HepG2 (cell line): ENCODE measurements around the gene FUT8. TPM values are rescaled to one million over a fixed set of nuclear protein-coding genes. Genes with fewer than 3 reads are reported as not detected.
A peak's percentile ranks its signal among the peaks of the same experiment; 100 is the strongest.

ENCODE experiments used
- ATAC-seq: fragments of 200-7000 bp; cut with Tn5 transposase; 3 replicates; pipeline ENCODE4 v1.9.1; 2020; ENCODE audit warnings: mild to moderate bottlenecking, moderate library complexity
- BruUV-seq: library from RNA; stranded (reverse); fragments of 400-500 nt; replicated peaks from 2 replicates; lab custom pipeline; 2021; lab: Mats Ljungman, UMichigan
- CTCF ChIA-PET: fragments of 300-600 bp; formaldehyde crosslinking; extraction: SDS; loops from one replicate; lab custom pipeline; 2021; ENCODE audit warnings: low total read pairs, inconsistent platforms, low intra/inter-chr PET ratio; lab: Yijun Ruan, JAX
- POLR2A ChIA-PET: fragments of 350-600 bp; sonication (Branson Sonifier 250); formaldehyde crosslinking; loops from one replicate; lab custom pipeline; 2020; ENCODE audit warnings: antibody characterized with exemption, inconsistent platforms; lab: Yijun Ruan, JAX
- DNase-seq: peaks from one replicate; pipeline ENCODE4 v3.0.0-alpha.2; 2015; ENCODE audit warnings: low spot score
- FAIRE-seq: peaks from 3 replicates; lab custom pipeline; 2011; peaks lifted over from hg19 to GRCh38; lab: Jason Lieb, UNC
- H2AFZ ChIP-seq: one replicate; pipeline ENCODE4 v1.6.1; 2011; ENCODE audit warnings: low read length, inconsistent platforms
- H3K27ac ChIP-seq: fragments of 300-600 bp; 3 replicates; pipeline ENCODE4 v1.8.0; 2011; ENCODE audit warnings: mixed run types, mild to moderate bottlenecking, mixed read lengths, low read length, inconsistent platforms; ENCODE audit not compliant: insufficient read depth; ENCODE audit errors: extremely low read length
- H3K27me3 ChIP-seq, 2 experiments: fragments of 200-600 bp in 1 of 2; 2 replicates in 1 of 2; 3 replicates in 1 of 2; pipeline versions ENCODE4 v1.6.0 to v1.8.0; 2011; ENCODE audit warnings: low read length in 2 of 2, mild to moderate bottlenecking in 2 of 2, moderate library complexity in 2 of 2, inconsistent platforms in 1 of 2; ENCODE audit not compliant: insufficient read depth in 2 of 2, control insufficient read depth in 1 of 2
- H3K36me3 ChIP-seq, 2 experiments: fragments of 200-600 bp in 1 of 2; replicated peaks in 1 of 2; 2 replicates in 1 of 2; 3 replicates in 1 of 2; pipeline versions ENCODE4 v1.5.1 to v1.8.0; 2011; ENCODE audit warnings: low read length in 2 of 2, inconsistent platforms in 1 of 2; ENCODE audit not compliant: insufficient read depth in 2 of 2, control insufficient read depth in 1 of 2
- H3K4me1 ChIP-seq: 2 replicates; pipeline ENCODE4 v1.5.1; 2012; ENCODE audit warnings: low read length, inconsistent platforms; ENCODE audit not compliant: insufficient read depth
- H3K4me2 ChIP-seq: 2 replicates; pipeline ENCODE4 v1.6.0; 2011; ENCODE audit warnings: low read depth, low read length, inconsistent platforms
- H3K4me3 ChIP-seq, 3 experiments: fragments of 200-600 bp in 1 of 3; sonication (generic), shearing (Covaris generic) in 1 of 3; replicated peaks in 1 of 3; 2 replicates each; pipeline ENCODE4 v1.5.1; 2011 to 2016; ENCODE audit warnings: low read length in 3 of 3, inconsistent platforms in 2 of 3, low read depth in 2 of 3, mild to moderate bottlenecking in 2 of 3, control low read depth in 1 of 3, mixed read lengths in 1 of 3; ENCODE audit not compliant: insufficient read depth in 1 of 3
- H3K79me2 ChIP-seq: one replicate; pipeline ENCODE4 v1.6.1; 2011; ENCODE audit warnings: low read length, inconsistent platforms; ENCODE audit not compliant: insufficient read depth
- H3K9ac ChIP-seq: 2 replicates; pipeline ENCODE4 v1.6.0; 2011; ENCODE audit warnings: mild to moderate bottlenecking, low read depth, low read length, inconsistent platforms; ENCODE audit not compliant: insufficient read depth
- H3K9me3 ChIP-seq: 2 replicates; pipeline ENCODE4 v1.5.1; 2012; ENCODE audit warnings: mild to moderate bottlenecking, low read length
- H4K20me1 ChIP-seq: 2 replicates; pipeline ENCODE4 v1.6.0; 2011; ENCODE audit warnings: inconsistent platforms, mild to moderate bottlenecking, low read length, moderate library complexity; ENCODE audit not compliant: insufficient read depth
- CREM ChIP-seq, 2 experiments: sonication (generic) in 1 of 2; formaldehyde crosslinking in 1 of 2; IDR thresholded peaks; 2 replicates each; pipeline versions ENCODE4 v1.4.0 to v1.6.1; 2016 to 2020; ENCODE audit warnings: antibody characterized with exemption in 1 of 2, mild to moderate bottlenecking in 1 of 2, missing genetic modification reagents in 1 of 2
- EED ChIP-seq: sonication (generic); formaldehyde crosslinking; IDR thresholded peaks from 2 replicates; pipeline ENCODE4 v1.5.0; 2020; ENCODE audit warnings: mild to moderate bottlenecking, missing genetic modification reagents
- KDM5B ChIP-seq: sonication (generic); formaldehyde crosslinking; IDR thresholded peaks from 2 replicates; pipeline ENCODE4 v1.4.0; 2020; ENCODE audit warnings: missing genetic modification reagents, mild to moderate bottlenecking, borderline replicate concordance
- KMT2B ChIP-seq: IDR thresholded peaks from 2 replicates; pipeline ENCODE4 v1.6.1; 2016; ENCODE audit warnings: missing genetic modification reagents, missing compliant biosample characterization
- MYC ChIP-seq: sonication (generic); formaldehyde crosslinking; IDR thresholded peaks from 2 replicates; pipeline ENCODE4 v1.9.0; 2021; ENCODE audit warnings: missing genetic modification reagents, borderline replicate concordance
- ZNF317 ChIP-seq: sonication (generic); formaldehyde crosslinking; IDR thresholded peaks from 2 replicates; pipeline ENCODE4 v1.5.0; 2020; ENCODE audit warnings: mild to moderate bottlenecking, missing genetic modification reagents
- WGBS: methylation state at CpG from one replicate; pipeline ENCODE4 v1.1.6; 2017; ENCODE audit warnings: low lambda C conversion rate; 5-methylcytosine and 5-hydroxymethylcytosine counted together
- in situ Hi-C: cut with HindIII; loops from 2 replicates; pipeline ENCODE4 v1.10.0; 2017; ENCODE audit warnings: low pct_unique_long_range_greater_than_20kb; ENCODE audit not compliant: extremely low pct_ligation_motif_present
- intact Hi-C: fragments of 100-400 bp; cut with micrococcal nuclease; formaldehyde crosslinking; loops from one replicate; pipeline ENCODE4 v1.10.0; 2022; ENCODE audit not compliant: unreplicated experiment
- polyA plus RNA-seq, 8 experiments: library from polyadenylated mRNA; depleted of rRNA in 3 of 8; stranded (reverse) in 7 of 8; unstranded in 1 of 8; fragments of >200 nt; fragmentation: Illumina TruSeq in 4 of 8; extraction: Trizol in 4 of 8; gene quantifications; 2 replicates each; pipeline versions ENCODE4 v1.2.1 to v1.2.3, GENCODE V29; 2011 to 2016; ENCODE audit warnings: low read depth in 4 of 8, missing spikeins in 1 of 8, mixed read lengths in 1 of 8; ENCODE audit not compliant: insufficient read depth in 1 of 8
- total RNA-seq, 5 experiments: library from RNA; depleted of rRNA; stranded (reverse); fragments of >200 nt; fragmentation: Illumina TruSeq; extraction: Trizol; gene quantifications; 2 replicates each; pipeline ENCODE4 v1.2.3, GENCODE V29; 2016; ENCODE audit warnings: low read depth in 1 of 5
- TF ChIP-seq, protein P1 (sequence below): sonication (generic); formaldehyde crosslinking; IDR thresholded peaks from 2 replicates; pipeline ENCODE4 v1.5.0; 2020; ENCODE audit warnings: missing genetic modification reagents
- TF ChIP-seq, protein P2 (sequence below): sonication (generic); formaldehyde crosslinking; IDR thresholded peaks from 2 replicates; pipeline ENCODE4 v1.5.0; 2020; ENCODE audit warnings: mild to moderate bottlenecking, missing genetic modification reagents, borderline replicate concordance
- TF ChIP-seq, protein P3 (sequence below): sonication (generic); formaldehyde crosslinking; IDR thresholded peaks from 2 replicates; pipeline ENCODE4 v1.4.0; 2020; ENCODE audit warnings: missing genetic modification reagents, borderline replicate concordance

FUT8 gene
- total and polyA plus RNA-seq, 2 of the 13 experiments (the other 11 are each of a cell fraction or from before 2014, with no cell fraction given), result 9.3 to 17.5 TPM

DNA sequence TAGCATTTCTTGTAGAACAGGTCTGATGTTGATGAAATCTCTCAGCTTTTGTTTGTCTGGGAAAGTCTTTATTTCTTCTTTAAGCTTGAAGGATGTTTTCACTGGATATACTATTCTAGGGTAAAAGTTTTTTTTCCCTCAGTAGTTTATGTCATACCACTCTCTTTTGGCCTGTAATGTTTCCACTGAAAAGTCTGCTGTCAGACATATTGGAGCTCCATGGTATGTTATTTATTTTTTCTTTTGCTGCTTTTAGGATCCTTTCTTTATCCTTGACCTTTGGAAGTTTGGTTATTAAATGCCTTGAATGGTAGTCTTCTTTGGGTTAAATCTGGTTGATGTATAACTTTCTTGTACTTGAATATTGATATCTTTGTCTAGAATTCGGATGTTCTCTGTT lies 306.1 kb downstream of the FUT8 start:
- Histone ChIP-seq H3K27ac (no peak overlapping the region), H3K9ac (no peak overlapping the region), H3K36me3 (no peaks in the 10 kb centered on the region), H3K4me3 (no peak overlapping the region), H2AFZ (no peak overlapping the region), H4K20me1 (no peaks in the 10 kb centered on the region), H3K9me3 (peaks cover 21% of the 10 kb centered on the region), H3K4me1 (peaks cover 8% of the 10 kb centered on the region), H3K27me3 (no peaks in the 10 kb centered on the region), H3K79me2 (no peaks in the 10 kb centered on the region), H3K4me2 (no peak overlapping the region)
- TF ChIP-seq ZNF317 (CRISPR knock-in tag) (peak; percentile 97), MYC (CRISPR knock-in tag) (no peak)
- ATAC-seq, result no peak
- no peak for FAIRE-seq
- no peak for DNase-seq
- CTCF ChIA-PET, result no interaction called here
- POLR2A ChIA-PET, result no interaction called here
- in situ Hi-C loops, result no loop called here
- no TSS peak for BruUV-seq
- intact Hi-C loops, result no loop called here
- WGBS, result 74% methylated on average over 1 of the region's 1 CpG

DNA sequence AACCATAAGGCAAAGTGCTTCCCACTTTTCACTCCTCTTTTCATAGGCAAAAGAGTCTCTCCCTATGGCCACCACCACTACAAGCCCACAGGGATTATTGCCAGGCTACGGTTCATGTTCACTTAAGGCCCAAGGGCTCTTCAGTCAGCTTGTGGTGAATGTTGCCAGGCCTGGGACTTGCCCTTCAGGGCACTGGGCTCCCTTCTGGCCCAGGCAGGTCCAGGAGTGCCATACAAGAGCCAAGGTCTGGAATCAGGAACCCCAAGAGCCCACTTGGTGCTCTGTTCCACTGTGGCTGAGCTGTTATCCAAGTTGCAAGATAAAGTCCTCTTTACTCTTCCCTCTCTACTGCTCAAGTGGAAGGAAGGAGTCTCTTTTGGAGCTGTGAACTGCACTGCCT lies 307.6 kb downstream of the FUT8 start:
- ChIA-PET CTCF (no interaction called here), POLR2A (no interaction called here)
- ATAC-seq, result no peak

More for the DNA sequence above, 307.6 kb downstream of the FUT8 start:
- in situ Hi-C loops (no loop called here), intact Hi-C loops (no loop called here)
- Histone ChIP-seq H3K27me3 (no peaks in the 10 kb centered on the region), H3K4me3 (no peak overlapping the region), H3K4me2 (no peak overlapping the region), H2AFZ (no peak overlapping the region), H4K20me1 (no peaks in the 10 kb centered on the region), H3K9me3 (peaks cover 21% of the 10 kb centered on the region), H3K9ac (no peak overlapping the region), H3K4me1 (peaks cover 8% of the 10 kb centered on the region), H3K36me3 (no peaks in the 10 kb centered on the region), H3K79me2 (no peaks in the 10 kb centered on the region), H3K27ac (no peak overlapping the region)
- FAIRE-seq (no peak), DNase-seq (no peak)
- TF ChIP-seq, protein P1, sequence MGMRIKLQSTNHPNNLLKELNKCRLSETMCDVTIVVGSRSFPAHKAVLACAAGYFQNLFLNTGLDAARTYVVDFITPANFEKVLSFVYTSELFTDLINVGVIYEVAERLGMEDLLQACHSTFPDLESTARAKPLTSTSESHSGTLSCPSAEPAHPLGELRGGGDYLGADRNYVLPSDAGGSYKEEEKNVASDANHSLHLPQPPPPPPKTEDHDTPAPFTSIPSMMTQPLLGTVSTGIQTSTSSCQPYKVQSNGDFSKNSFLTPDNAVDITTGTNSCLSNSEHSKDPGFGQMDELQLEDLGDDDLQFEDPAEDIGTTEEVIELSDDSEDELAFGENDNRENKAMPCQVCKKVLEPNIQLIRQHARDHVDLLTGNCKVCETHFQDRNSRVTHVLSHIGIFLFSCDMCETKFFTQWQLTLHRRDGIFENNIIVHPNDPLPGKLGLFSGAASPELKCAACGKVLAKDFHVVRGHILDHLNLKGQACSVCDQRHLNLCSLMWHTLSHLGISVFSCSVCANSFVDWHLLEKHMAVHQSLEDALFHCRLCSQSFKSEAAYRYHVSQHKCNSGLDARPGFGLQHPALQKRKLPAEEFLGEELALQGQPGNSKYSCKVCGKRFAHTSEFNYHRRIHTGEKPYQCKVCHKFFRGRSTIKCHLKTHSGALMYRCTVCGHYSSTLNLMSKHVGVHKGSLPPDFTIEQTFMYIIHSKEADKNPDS (CRISPR knock-in tag), result no peak
- TF ChIP-seq EED (CRISPR knock-in tag) (no peak), KDM5B (no peak), CREM (IDR thresholded peaks at IDR 0.05) (no peak), CREM (CRISPR knock-in tag; IDR thresholded peaks at IDR 0.05) (no peak), KMT2B (CRISPR knock-in tag) (no peak)
- TF ChIP-seq, protein P2, sequence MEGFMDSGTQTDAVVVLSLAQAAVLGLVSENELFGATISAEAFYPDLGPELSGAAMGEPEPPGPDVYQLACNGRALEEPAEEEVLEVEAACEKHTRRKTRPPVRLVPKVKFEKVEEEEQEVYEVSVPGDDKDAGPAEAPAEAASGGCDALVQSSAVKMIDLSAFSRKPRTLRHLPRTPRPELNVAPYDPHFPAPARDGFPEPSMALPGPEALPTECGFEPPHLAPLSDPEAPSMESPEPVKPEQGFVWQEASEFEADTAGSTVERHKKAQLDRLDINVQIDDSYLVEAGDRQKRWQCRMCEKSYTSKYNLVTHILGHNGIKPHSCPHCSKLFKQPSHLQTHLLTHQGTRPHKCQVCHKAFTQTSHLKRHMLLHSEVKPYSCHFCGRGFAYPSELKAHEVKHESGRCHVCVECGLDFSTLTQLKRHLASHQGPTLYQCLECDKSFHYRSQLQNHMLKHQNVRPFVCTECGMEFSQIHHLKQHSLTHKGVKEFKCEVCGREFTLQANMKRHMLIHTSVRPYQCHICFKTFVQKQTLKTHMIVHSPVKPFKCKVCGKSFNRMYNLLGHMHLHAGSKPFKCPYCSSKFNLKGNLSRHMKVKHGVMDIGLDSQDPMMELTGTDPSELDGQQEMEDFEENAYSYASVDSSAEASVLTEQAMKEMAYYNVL, result no peak
- TF ChIP-seq, protein P3, sequence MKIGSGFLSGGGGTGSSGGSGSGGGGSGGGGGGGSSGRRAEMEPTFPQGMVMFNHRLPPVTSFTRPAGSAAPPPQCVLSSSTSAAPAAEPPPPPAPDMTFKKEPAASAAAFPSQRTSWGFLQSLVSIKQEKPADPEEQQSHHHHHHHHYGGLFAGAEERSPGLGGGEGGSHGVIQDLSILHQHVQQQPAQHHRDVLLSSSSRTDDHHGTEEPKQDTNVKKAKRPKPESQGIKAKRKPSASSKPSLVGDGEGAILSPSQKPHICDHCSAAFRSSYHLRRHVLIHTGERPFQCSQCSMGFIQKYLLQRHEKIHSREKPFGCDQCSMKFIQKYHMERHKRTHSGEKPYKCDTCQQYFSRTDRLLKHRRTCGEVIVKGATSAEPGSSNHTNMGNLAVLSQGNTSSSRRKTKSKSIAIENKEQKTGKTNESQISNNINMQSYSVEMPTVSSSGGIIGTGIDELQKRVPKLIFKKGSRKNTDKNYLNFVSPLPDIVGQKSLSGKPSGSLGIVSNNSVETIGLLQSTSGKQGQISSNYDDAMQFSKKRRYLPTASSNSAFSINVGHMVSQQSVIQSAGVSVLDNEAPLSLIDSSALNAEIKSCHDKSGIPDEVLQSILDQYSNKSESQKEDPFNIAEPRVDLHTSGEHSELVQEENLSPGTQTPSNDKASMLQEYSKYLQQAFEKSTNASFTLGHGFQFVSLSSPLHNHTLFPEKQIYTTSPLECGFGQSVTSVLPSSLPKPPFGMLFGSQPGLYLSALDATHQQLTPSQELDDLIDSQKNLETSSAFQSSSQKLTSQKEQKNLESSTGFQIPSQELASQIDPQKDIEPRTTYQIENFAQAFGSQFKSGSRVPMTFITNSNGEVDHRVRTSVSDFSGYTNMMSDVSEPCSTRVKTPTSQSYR (CRISPR knock-in tag), result no peak
- BruUV-seq, result no TSS peak
- 100% methylated on average over 1 of the region's 1 CpG for WGBS
